HG03045 (cell line): Measurements from ENCODE around the gene ACE.
"Not testable (repeated sequence)": the region's sequence is repeated elsewhere in the genome, so short reads cannot be mapped to it uniquely, and the experiment has no call there.

Experiments
- ATAC-seq: cut with Tn5 transposase; IDR thresholded peaks from one replicate; pipeline ENCODE4 v1.9.1; 2021; ENCODE audit warnings: mild to moderate bottlenecking, moderate library complexity; ENCODE audit not compliant: unreplicated experiment

ACE gene

DNA sequence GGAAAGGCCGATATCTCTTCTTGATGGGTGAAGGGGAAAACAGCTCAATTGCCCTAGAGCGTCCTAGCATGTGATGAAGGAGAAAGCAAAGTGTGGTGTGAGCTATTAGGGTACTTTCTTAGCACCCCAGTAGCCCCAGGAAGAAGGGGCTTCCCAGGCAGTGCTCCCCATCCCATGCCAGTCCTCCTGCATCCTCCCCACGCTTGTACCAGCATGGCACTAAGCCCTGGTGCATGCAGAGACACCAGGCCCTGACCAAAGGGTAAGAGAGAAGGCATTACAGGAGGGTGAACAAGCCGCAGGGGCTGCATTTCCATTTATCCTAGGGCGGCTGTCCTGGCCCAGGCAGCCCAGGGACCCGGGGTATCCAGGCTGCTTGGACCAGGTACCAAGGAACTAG is 33.8 kb upstream of the ACE start:
- no peak for ATAC-seq

DNA sequence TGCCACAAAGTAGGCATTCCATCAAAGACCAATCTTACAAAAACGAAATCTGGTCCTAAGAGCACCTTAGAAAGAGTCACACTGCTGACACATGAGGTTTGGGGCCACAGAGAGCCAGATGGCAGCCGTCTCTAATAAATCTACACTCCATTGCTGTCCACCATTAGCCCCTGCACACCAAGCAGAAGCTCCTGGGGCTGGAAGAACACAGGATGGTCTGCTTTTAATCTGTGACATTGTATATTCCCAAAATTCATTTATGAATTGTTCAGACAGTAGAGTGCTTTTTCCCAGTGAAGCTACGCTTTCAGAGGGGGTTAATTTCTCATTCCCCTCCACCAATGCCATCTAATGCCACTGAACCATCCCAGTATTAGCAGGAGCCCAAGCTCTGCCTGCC is 32.4 kb upstream of the ACE start:
- ATAC-seq, result no peak

DNA sequence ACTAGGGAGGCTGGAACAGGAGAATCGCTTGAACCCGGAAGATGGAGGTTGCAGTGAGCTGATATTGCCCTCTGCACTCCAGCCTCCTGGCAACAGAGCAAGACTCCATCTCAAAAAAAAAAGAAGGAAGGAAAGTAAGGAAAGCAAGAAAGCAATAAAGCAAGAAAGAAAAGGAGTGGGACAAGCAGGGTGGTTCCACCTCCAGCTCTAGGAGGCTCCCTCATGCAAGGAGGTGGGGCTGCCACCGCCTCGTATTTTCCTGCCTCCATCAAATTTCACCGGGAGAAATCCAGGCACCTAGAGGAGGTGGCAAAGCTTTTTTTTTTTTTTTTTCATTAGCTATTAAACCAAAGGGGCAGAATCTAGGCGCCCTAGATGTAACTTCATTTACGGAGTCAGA is 31.8 kb upstream of the ACE start:
- ATAC-seq, result no peak

DNA sequence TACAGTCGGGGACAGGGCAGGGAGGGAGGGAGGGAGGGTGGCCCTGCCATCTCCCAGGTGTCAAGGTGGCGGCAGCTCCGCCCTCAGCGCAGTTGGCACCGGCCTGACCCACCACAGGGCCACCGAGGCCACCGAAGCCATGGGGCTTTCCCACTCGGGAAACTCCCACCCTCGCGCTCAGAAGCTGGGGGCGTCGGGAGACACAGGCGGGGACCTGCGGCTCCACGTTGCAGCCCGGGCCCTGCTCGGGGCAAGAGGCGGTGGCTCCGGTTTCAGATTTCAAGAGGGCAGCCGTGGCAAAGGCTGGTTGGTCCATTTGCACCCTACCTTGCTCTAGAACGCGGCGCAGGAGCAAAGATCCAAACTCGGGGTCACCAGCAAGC is 31.3 kb upstream of the ACE start:
- peak; percentile 21 for ATAC-seq

DNA sequence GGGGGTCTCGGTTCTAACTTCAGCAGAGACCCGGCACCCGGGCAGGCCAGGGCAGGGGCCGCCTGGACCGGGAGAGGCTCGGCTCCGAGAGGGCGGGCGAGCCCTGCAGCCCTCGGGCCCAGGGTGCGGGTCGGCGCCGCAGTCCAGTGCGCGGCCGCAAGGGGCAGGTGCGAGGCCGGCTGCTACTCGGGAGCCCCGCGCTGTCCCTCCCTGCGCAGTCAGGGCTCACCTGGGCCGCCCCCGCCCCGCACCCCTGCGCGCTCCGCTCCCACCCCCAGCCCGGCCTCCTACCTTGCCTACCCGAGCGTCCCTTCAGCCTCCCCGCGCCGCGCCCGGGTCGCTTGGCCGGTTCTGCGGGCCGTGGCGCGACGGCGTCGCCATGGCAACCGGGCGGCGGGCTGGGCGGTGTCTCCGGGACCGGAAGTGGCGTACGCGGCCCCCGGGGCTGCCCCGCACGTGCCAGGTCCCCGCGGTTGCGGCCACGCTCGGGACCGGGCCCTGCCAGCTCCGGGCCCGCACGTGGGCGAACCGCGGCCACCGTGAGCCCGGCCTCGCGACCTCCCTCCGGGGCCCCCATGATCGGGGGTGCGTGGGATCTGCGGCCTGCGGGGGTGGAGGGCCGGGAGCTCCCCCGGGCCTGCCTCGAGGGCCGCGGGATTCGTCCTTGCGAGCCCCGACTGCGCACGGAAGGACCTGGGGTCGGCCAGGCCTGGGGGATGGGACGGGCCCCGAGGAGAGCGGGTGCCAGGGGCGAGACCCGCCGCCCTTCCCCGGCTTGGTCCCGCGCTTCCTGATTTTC is 30.7 kb upstream of the ACE start, which contains the start of gene CYB561:
CYB561 (minus strand) TSS at position 353 of the 799 bp plus-strand sequence. CDS start 8,759 bp downstream, outside the sequence.
- peak; percentile 60 for ATAC-seq

DNA sequence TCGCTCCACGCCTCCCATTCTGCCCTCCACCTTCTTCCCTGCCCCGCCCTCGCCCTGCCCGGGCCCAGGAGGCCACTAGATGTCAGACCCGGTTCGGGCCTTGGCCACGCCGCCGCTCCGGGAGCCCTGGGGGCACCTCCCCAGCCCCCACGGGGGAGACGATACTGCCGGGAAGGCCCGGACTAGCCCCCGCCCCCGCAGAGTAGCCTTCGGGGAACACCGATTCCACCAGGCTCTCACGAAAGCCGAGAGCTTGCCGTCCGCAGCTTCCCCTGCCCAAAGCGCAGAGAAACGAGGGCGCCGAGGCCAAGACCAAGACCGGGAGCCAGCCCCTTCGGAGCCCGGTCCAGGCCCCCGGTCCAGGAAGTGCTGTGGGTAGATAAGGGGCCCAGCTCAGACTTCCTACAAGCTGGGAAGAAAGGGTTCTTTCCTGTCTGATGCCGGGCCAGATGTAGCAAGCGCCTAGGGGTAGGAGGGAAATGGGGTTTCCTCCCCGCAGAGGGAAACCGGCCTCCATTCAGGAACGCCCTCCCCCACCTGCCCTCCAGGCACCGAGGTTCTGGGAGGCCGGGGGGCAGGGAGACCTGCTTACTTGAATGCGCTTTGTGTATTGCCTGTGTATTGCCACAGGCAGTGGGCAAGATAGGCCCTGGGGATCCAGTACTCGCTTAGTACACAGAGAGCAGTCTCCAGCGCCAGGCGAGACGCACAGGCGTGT is 29.9 kb upstream of the ACE start:
- ATAC-seq, result peak; percentile 40

DNA sequence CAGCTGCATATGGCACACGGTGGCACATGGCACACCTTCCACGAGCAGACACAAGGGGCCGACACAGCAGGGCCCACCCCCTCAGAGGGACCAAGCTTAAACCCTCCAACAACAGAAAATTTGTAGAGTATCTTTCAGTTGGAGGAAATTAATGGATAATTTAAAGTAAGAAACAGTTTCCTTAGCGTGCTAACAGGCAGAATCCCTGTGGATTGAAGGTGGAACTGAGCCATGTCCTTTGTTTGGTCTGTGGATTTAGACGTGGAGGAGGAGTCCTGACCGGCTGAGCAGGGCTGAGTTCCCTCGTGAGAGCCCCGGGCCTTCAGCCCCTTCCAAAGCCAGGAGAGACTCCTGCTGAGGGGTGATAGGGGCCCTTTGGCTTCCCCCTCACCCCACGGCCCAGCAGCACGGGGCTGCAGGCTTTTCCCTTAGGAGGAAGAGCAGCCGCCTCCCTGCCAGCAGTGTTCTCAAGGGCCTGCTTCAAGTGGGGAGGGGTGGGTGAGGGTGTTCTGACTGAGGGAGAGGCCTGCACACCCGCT is 29.3 kb upstream of the ACE start:
- ATAC-seq, result no peak

DNA sequence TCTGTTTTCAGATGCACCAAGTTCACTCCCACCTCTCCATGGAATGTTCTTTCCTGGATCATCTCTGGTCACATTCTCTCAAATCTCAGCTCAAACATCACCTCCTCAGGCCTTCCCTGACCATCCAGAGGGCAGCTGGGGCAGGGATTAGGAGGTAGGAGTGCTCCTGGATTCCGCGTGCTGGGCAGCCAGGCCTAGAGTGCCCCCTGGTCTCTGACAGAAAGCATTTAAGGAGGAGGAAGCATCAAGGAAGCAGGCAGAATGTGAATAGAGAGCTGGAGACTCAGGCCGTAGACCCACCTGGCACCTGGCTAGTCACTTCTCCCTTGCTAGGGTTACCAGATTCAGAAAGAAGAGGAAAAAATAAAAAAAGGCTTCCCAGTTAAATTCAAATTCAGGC is 28.2 kb upstream of the ACE start:
- ATAC-seq, result no peak

DNA sequence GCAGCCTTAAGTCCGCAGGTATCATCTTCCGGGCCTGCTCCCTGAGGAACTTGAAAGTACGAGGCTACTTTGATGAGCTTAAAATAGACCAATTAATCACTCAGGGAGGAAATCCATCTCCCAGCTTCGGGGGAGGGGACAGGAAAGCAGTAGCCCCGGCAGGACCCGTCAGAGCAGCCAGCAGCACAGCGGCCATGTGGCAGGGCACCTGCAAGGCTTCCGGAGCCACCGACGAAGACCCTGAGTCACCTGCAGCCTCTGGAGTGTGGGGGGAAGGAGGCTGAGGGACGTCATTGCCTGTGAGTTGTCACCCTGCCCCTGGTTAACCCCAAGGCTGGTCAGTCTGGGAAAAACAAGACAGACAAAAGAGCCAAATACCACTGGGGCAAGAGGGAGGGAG is 26.3 kb upstream of the ACE start:
- ATAC-seq, result no peak

DNA sequence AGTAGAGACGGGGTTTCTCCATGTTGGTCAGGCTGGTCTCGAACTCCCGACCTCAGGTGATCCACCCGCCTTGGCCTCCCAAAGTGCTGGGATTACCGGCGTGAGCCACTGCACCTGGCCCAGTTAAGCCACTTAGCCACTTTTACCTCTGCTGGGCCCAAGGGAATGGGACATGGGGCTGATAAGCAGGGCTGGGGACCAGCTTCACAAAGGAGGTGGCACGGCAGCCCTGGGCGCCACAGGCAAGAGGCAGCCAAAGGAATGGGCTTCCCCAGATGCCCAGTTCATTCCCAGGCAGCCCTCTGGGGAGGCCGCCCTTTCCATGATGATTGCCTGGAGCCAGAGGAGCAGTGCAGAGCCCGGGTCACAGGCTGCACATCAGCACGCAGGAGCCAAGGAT is 25.7 kb upstream of the ACE start:
- no peak for ATAC-seq

DNA sequence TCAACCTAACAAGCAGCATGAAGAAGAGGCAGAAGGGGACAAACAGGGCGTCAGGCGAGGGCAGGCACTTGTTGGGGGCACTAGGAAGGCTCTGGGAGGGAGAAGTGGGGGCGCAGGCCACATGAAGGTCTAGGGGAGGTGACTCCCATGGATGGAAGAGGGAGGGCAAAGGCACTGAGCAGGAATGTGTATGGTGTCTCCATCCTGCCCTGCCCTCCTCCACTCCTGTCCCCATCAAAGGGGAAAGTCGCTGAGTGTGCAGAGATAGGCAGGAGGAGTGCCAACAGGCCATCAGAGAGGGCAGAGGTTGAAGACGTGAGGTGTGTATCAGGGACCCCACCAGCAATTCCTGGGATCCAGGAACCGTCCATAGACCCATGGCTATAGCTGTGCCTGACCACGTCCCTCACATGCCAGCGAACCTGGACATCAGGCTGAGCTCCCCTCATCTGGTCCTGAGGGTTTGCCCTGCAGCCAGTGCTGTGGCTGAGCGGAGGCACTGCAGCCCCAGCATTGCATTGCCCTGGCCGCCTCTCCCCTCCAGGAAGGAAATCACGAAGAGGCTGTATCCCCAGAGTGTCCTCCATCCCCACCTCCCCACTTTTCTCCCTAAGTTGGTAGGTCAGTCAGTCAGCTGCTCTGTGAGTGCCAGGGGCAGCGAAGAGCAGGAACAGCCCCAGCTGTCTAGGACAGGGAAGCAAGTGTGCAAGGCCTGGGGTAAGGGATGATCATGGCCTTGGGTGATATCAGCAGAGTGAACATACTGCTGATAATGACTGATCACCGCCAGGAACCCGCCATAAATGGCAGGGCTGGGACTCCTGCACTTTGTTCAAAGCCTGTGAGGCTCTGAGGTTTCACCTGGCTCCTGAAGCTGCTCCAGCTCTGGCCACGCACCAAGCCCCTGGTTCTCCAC is 24.6 kb upstream of the ACE start:
- ATAC-seq, result no peak

DNA sequence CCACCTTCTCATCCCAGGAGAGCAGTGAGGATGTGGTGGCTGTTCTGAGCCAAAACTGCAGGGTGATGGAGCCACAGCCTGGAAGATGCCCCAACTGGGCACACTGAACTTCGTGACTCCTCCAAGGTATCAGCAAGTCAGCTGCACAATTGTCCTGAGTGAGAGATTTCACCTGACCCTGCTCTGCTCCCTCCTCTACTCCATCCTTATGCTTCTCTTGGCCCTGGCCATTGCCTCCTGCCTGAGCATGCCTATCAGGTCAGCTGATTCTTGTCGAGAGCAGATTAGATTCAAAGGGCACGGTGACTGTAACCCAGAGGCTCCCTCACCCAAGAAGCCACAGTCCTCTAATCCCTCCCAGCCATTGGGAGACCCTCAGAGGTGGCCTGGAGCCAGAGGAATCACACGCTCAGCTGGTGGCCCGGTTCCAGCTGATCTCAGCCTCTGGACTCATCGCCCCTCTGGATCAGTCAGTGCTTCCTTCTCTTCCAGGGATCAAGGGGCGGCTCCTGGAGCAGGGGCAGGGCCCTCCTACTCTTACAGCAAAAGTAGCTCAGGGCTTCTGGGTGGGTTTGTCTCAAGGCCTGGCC is 23.8 kb upstream of the ACE start:
- ATAC-seq, result no peak

DNA sequence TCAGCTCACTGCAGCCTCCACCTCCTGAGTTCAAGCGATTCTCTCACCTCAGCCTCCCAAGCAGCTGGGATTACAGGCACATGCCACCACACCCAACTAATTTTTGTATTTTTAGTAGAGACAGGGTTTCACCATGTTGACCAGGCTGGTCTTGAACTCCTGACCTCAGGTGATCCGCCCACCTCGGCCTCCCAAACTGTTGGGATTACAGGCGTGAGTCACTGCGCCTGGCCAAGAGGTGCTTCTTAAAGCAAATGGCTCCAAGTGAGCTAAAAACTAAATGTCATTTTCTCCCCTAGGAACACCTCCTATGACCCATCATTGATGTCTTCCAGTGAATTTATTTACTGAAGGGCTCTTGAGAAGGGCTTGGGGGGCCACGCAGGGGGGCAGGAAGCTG is 22.5 kb upstream of the ACE start:
- not testable (repeated sequence) for ATAC-seq

DNA sequence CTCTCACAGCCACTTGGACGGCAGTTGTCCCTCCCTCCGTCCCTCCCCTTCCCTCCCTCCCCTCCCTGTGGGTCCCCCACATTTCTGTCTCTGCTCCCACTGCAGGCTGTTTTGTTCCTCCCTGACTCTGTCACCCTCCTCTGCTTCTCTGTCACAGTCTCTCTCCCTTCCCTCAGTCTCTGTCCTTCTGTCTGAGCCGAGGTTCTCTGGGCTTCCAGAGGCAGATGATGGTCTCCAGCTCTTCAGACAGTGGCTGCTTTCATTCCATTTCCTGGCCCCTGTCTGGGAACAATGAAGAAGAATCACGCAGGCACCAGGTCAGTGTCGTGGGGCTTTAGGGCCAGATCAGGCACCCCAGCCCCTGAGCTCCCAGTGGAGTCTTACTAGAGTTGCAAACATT is 21.9 kb upstream of the ACE start:
- ATAC-seq, result no peak

DNA sequence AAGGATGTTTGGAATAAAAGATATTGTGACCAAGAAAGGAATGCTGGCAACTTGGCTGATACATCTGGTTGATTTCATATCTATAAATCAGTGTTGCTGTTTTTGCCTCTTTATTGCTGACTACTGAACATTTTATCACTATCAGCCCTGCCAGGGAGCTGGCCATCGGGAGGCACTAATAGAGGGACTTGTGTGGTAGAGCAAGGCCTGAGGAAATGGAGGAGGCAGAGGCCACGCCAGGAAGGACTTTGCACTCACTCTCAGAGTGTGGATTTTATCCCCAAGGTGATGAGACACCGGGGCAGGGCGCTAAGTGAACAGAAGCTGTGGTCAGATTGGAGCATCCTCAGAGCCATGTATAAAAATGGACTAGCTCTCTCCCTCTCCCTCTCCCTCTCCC is 21.4 kb upstream of the ACE start:
- no peak for ATAC-seq

DNA sequence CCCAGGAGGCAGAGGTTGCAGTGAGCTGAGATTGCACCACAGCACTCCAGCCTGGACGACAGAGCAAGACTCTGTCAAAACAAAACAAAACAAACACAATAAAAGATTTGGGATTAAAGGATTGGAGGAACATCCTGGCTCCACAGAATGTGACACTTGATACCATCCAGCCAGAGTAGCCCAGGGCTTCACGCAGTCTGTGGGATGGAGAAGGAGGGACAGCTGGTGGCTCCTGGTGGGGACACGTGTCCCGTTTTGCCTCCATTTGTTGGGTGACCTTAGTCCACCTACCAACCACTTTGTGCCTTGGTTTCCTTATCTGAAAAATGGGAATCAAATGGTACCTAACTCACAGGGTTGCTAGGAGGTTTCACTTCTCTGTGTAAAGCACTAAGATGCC is 18.4 kb upstream of the ACE start:
- ATAC-seq, result no peak

DNA sequence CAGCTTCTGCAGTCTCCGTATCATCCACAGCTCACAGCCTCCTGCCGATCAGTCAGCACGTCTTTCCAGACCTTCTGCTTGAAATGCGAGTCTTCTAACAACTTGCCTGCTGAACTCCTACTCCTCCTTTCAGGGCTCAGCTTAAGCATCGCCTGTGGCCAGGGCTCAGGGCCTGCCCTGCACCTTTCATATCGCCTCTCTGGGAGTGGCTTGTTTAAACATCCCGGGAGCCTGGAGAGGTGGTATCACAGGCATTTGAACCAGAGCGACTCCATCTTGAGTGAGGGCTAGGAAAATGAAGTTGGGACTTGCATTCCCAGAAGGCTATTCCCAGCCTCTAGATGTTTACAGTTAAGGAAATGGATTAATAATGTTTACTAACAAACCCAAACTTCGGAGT is 16.8 kb upstream of the ACE start:
- no peak for ATAC-seq

DNA sequence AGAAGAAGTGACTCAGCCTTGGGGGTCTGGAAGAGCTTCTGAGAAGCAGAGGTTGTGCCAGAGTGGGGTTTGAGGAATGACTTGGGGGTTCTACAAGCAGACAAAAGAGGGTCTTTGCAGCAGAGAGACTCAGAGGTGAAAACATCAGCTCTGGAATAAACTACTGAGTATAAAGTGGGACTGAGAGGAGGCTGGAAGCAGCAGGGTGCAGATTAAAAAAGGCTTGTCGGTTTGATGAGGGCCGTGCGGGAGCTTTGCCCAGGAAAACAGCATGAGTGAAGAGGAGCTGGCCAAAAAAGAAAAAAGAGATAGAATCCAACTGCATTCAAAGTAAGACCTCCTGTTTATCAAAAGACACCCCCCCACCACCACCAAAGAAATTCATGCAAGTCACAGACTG is 13.1 kb upstream of the ACE start:
- ATAC-seq, result no peak

DNA sequence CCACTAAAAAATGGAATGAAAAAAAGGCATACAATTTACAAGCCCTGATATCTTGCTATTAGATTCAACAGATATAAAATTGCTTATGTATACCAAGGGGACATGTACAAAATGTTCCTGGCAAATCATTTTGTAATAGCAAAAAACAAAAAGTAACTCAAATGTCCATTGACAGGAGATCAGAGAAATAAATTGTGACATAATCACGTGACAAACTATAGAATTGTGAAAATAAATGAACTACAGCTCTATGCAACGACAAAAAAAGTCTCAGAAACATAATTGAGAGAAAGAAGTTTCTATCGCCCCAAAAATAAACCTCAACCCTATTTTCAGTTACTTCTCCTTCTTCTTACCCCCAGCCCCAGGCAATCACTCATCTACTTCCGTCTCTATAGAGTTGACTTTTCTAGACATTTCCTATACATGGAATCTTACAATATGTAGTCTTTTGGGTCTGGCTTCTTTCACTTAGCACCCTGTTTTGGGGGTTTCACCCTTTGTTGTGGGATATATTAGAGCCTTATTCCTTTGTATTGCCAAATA is 12.1 kb upstream of the ACE start:
- ATAC-seq, result no peak

DNA sequence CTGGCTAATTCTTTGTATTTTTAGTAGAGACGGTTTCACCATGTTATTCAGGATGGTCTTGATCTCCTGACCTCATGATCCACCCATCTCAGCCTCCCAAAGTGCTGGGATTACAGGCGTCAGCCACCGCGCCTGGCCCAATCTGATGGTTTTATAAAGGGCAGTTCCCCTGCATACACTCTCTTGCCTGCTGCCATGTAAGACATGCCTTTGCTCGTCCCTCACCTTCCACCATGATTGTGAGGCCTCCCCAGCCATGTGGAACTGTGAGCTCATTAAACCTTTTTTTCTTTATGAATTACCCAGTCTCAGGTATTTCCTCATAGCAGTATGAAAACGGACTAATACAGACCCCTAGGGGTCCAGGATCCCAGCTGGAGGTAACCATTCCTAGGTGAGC is 8.8 kb upstream of the ACE start:
- ATAC-seq, result not testable (repeated sequence)

DNA sequence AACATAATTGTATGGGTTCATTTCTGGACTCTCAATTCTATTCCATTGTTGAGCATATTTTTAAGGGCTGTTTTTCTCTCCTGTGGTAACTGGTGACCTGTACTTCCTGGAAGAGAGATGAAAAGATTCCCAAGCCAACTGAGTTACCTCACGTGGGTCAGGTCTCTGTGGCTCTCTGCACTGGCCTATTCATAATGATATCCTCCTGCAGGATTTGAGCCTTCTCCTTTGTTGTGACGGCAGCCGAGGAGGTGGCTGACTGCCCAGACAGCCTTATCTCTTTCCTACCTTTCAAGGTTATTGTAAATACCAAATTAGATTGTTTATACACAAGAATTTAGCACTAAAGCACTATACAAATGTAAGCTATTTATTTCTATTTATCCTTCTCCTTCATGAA is 2.7 kb upstream of the ACE start:
- ATAC-seq, result no peak
